HG03045 (cell line): ENCODE data around the gene C17orf107.

Source experiments
- ATAC-seq: cut with Tn5 transposase; IDR thresholded peaks from one replicate; pipeline ENCODE4 v1.9.1; 2021; ENCODE audit warnings: mild to moderate bottlenecking, moderate library complexity; ENCODE audit not compliant: unreplicated experiment

C17orf107 gene

GRCh38 chr17:4872786-4873185 is 26.6 kb upstream of the C17orf107 start:
- ATAC-seq: no peak

GRCh38 chr17:4877089-4877488 is 22.2 kb upstream of the C17orf107 start:
- no peak for ATAC-seq

GRCh38 chr17:4879601-4880000 is 19.7 kb upstream of the C17orf107 start:
- ATAC-seq: no peak

DNA sequence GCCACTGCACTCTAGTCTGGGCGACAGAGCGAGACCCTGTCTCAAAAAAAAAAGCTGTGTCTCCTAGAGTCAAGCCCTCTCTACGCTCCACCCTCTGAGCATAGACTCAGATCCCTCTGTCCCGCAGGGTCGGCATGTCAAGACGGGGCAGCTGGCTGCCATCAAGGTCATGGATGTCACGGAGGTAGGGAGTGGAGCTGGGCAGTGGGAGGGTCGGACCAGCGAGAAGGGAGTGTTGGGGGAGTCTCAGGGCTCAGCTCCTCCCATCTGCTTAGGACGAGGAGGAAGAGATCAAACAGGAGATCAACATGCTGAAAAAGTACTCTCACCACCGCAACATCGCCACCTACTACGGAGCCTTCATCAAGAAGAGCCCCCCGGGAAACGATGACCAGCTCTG is 18.5 kb upstream of the C17orf107 start:
- ATAC-seq: no peak

DNA sequence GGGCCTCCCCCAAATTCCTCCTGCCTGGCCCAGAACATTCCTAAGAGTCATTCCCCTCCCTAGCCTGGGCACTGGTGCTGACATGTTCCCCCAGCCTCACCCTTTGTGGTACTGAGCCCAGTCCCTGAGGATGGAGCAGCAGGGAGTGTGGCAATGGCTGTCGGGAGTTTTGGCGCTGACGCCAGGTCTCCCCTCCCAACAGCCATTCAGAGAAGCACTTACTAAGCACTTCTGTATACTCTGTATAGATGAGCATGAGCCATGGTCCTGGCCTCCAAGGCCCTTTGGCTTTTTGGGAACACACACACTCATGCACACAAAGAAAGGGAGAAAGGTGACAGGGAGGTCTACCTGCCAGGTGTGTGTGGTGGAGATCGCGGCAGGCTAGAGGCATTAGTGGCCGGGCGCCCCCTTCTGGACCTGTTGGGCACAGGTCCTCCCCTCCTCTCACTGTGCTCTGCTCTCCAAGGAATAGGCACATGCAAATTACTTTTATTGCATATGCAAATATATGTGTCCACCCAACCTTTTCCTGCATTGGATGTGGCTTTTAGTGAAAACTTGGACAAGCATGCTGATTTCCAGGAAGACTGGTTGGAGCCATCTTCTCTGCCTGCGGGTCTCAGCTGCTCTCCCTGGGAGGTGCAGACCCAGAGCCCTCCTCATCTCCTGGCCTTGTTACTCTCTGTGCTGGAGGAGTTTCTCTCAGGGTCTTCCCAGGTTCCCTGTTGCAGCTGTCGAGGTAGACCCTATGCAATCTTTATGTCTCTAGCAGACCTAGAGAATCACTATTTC is 17.4 kb upstream of the C17orf107 start:
- ATAC-seq: no peak

DNA sequence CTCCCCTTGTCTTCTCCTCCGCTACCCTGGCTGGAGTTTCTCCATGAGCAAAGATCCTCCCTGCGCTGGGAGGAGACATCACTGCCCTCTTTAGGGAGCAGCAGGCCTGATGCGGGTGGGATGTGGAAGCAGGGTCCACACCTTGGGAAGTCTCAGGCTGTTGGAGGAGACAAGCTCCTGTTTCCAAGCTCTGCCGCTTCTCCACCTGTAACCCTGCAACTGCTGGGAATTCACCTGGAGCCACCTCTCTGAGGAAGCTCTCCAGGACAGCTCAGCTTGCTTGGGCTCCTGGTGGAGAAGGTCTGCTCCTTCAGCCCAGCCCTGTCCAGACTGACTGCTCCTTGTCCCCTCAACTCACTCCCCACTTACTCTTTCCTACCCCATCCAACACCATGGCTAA is 14.8 kb upstream of the C17orf107 start:
- no peak for ATAC-seq

DNA sequence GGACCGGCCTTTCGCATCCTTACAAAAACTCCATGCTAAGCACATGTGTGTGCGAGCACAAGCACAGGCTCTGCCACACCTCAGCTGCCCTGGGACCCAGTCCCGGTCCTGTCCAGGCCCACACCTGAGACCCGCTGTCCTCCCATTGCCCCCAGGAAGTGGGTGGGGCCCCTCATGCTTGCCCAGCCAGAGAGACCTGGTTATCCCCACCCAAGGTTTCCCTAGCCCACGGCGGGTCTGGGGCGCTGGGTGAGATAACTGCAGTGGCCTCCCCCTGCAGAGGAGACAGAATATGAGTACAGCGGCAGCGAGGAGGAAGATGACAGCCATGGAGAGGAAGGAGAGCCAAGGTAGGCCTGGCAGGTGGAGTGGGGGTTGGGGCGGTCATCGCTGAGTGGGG is 12.5 kb upstream of the C17orf107 start:
- ATAC-seq: no peak

DNA sequence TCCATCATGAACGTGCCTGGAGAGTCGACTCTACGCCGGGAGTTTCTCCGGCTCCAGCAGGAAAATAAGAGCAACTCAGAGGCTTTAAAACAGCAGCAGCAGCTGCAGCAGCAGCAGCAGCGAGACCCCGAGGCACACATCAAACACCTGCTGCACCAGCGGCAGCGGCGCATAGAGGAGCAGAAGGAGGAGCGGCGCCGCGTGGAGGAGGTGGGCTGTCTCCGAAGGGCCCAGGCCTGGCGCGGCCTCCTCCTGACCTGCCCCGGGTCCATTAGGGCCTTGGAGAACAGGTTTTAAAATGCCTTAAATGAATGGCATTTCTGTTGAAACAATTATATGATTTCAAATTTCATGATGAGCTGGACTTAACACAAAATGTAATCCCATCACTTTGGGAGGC is 11.8 kb upstream of the C17orf107 start:
- ATAC-seq: no peak

DNA sequence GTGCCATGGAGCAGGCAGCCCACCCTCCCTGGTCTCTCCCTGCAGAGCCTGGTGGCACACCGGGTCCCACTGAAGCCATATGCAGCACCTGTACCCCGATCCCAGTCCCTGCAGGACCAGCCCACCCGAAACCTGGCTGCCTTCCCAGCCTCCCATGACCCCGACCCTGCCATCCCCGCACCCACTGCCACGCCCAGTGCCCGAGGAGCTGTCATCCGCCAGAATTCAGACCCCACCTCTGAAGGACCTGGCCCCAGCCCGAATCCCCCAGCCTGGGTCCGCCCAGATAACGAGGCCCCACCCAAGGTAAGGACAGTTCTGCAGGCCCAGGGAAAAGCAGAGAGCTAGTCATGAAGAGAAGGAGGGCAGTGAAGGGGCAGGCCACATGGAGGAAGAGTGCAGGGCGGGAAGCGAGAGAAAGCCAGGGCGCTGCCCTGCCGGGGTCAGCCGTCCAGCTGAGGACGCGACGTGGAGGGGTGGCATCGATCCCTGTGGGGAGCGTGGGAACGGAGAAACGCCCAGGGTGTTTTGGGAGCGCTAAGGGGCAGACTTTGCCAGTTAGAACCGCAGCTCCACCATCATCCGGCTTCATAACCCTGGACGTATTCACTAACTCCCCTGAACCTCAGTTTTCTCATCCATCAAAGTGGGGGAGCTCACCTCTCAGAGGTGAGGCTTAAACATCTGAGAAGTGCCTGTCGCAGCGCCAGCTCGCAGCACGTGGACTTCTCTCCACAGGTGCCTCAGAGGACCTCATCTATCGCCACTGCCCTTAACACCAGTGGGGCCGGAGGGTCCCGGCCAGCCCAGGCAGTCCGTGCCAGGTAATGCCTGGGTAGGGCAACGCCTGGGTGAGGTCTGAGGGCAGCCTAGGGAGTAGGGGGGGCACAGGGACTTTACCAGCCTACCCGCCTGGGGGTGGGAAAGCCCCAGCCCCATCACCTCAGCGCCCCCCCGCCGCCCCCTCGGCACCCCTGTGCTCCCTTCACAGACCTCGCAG is 7.6 kb upstream of the C17orf107 start:
- no peak for ATAC-seq

- no peak for ATAC-seq
Measured at GRCh38 chr17:4892499-4893221, 6.7 kb upstream of the C17orf107 start.

- ATAC-seq: no peak
Measured at GRCh38 chr17:4893272-4893671, 6.1 kb upstream of the C17orf107 start.

DNA sequence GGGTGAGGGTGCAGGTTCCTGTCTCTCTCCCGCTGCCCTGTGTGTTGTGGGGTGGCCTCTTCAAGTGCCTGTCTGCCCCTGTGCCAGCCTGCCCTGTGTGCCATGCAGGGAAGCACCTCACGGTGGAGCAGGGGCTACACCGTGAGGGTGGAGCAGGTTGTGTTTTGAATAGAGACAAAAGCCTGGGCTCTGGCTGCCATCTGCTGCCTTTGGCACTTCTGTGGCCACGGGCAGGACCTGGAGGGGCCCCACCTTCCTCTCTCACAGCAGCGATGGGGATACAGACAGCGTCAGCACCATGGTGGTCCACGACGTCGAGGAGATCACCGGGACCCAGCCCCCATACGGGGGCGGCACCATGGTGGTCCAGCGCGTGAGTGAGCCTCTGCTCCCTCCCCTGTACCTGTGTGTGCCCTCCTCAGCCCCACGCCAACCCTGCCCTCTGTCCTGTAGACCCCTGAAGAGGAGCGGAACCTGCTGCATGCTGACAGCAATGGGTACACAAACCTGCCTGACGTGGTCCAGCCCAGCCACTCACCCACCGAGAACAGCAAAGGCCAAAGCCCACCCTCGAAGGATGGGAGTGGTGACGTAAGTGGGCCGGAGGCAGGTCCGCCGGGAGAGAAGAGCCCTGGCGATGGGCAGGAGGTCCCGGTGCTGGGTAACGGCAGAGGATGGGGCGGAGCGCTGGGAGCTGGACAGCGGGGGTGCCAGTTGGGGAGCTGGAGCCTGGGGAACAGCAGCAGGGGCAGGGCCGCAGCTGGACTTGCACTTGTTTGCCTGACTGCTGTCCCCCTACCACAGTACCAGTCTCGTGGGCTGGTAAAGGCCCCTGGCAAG is 5.4 kb upstream of the C17orf107 start:
- no peak for ATAC-seq

GRCh38 chr17:4895121-4895520 is 4.2 kb upstream of the C17orf107 start:
- ATAC-seq: no peak

GRCh38 chr17:4895657-4896331 is 3.5 kb upstream of the C17orf107 start:
- no peak for ATAC-seq

- no peak for ATAC-seq
Measured at GRCh38 chr17:4896332-4897197, 2.8 kb upstream of the C17orf107 start.

- no peak for ATAC-seq
Measured at GRCh38 chr17:4897198-4897687, 2.1 kb upstream of the C17orf107 start.

DNA sequence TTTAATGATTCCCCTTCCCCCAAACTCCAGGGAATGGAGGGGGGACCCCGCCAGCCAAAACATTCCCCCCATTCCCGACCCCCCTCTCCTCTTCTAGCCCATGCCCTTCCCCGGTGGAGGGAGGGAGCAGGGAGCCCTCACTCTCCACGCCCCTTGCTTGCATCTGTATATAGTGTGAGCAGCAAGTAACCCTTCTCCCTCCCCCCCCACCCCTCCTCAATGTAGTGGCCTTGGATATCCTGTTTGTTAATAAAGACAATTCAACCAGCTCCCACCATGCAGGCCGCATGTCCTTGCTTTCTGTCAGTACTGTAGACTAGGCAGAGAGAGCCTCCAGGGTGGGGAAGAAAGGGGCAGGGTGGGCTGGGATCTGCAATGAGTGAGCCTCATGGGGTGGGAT is 1.6 kb upstream of the C17orf107 start:
- no peak for ATAC-seq

GRCh38 chr17:4898351-4898750 is 985 bp upstream of the C17orf107 start:
- no peak for ATAC-seq

DNA sequence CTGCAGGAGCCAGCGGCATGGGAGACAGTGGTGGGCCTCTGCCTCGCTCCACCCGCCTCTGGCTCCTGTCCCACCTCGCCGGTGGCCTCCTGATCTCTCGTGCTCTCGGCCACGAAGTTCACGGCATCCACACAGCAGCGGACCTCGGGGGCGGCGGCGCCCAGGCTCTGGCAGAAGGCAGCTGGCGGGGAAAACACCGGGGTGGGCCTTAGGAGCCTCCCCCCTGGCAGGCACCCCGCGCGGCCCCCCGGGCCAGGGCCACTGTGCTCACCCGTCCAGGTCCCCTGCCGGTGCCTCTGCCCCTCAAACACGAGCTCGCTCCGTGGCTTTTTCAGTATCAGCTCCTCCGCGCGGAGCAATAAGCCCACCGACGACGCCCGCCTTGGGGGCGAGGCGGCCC is 409 bp upstream of the C17orf107 start:
- ATAC-seq: peak; percentile 4
